ENCODE results near the gene TAX1BP1. TPM values are rescaled to one million over a fixed set of nuclear protein-coding genes. Genes with fewer than 3 reads are reported as not detected.

The TAX1BP1 gene
- total RNA-seq, 1 donor from 2014 or later, result 87.6 TPM

GRCh38 chr7:27873981-27874957 lies 134.3 kb downstream of the TAX1BP1 start:
- H3K4me3 Mint-ChIP-seq, result no peak overlapping the region
- H3K36me3 Mint-ChIP-seq, result no peaks in the 10 kb centered on the region
- H3K4me1 Mint-ChIP-seq (ENCODE audit: unreplicated experiment), result no peaks in the 10 kb centered on the region
- no peak for DNase-seq (ENCODE audit: extremely low spot score, unreplicated experiment)
- no peak for TF ChIP-seq CTCF (conservative IDR thresholded peaks at IDR 0.05)
- no peaks in the 10 kb centered on the region for H3K9me3 Mint-ChIP-seq
- H3K27ac Mint-ChIP-seq, result no peak overlapping the region
- no peaks in the 10 kb centered on the region for H3K27me3 Mint-ChIP-seq

GRCh38 chr7:27875061-27875460 lies 135.1 kb downstream of the TAX1BP1 start:
- H3K4me3 Mint-ChIP-seq, result no peak overlapping the region
- no peaks in the 10 kb centered on the region for H3K36me3 Mint-ChIP-seq
- no peak for DNase-seq (ENCODE audit: extremely low spot score, unreplicated experiment)
- H3K27me3 Mint-ChIP-seq, result no peaks in the 10 kb centered on the region
- H3K4me1 Mint-ChIP-seq (ENCODE audit: unreplicated experiment), result no peaks in the 10 kb centered on the region
- H3K27ac Mint-ChIP-seq, result no peak overlapping the region
- TF ChIP-seq CTCF (conservative IDR thresholded peaks at IDR 0.05), result no peak
- no peaks in the 10 kb centered on the region for H3K9me3 Mint-ChIP-seq

- no peaks in the 10 kb centered on the region for H3K9me3 Mint-ChIP-seq
- no peak overlapping the region for H3K27ac Mint-ChIP-seq
- H3K27me3 Mint-ChIP-seq, result no peaks in the 10 kb centered on the region
- no peaks in the 10 kb centered on the region for H3K36me3 Mint-ChIP-seq
- TF ChIP-seq CTCF (conservative IDR thresholded peaks at IDR 0.05), result no peak
- no peaks in the 10 kb centered on the region for H3K4me1 Mint-ChIP-seq (ENCODE audit: unreplicated experiment)
- H3K4me3 Mint-ChIP-seq, result no peak overlapping the region
- no peak for DNase-seq (ENCODE audit: extremely low spot score, unreplicated experiment)
Observed at GRCh38 chr7:27875832-27876231, 135.9 kb downstream of the TAX1BP1 start.

- TF ChIP-seq CTCF (conservative IDR thresholded peaks at IDR 0.05), result no peak
- H3K27ac Mint-ChIP-seq, result no peak overlapping the region
- H3K36me3 Mint-ChIP-seq, result no peaks in the 10 kb centered on the region
- no peak overlapping the region for H3K4me3 Mint-ChIP-seq
- no peak for DNase-seq (ENCODE audit: extremely low spot score, unreplicated experiment)
- H3K9me3 Mint-ChIP-seq, result no peaks in the 10 kb centered on the region
- H3K4me1 Mint-ChIP-seq (ENCODE audit: unreplicated experiment), result no peaks in the 10 kb centered on the region
- H3K27me3 Mint-ChIP-seq, result no peaks in the 10 kb centered on the region
Observed at GRCh38 chr7:27876756-27877155, 136.8 kb downstream of the TAX1BP1 start.

Other genes with a start within 250 kb of the TAX1BP1 start
- gene HIBADH, start 77.3 kb upstream of the TAX1BP1 start, total RNA-seq (ENCODE audit: low replicate concordance), result 34.4 and 37.1 TPM in 2 replicates

All from type B pancreatic cell (in vitro differentiated cells).